Thyroid gland (tissue), 4 donors: Measurements from ENCODE around the gene KLHDC7A.

Experiments used
- CTCF ChIP-seq, 6 experiments: fragments of 200-600 bp in 3 of 6; fragments of 450-650 bp in 3 of 6; sonication (generic) in 3 of 6; IDR thresholded peaks; one replicate each; pipeline ENCODE4 v1.5.1; 2016 to 2019; ENCODE audit warnings: antibody characterized with exemption in 6 of 6, mild to moderate bottlenecking in 2 of 6, inconsistent platforms in 1 of 6, moderate library complexity in 1 of 6
- POLR2A ChIP-seq, 2 donors: fragments of 450-650 bp; IDR thresholded peaks; one replicate each; pipeline ENCODE4 v1.6.1; 2017; ENCODE audit warnings: antibody characterized with exemption in 2 of 2, mild to moderate bottlenecking in 2 of 2, moderate library complexity in 1 of 2

GRCh38 chr1:18534810-18535205 lies 54.1 kb downstream of the KLHDC7A start:
- TF ChIP-seq CTCF (IDR thresholded peaks at IDR 0.05): no peak
- TF ChIP-seq POLR2A (IDR thresholded peaks at IDR 0.05): no peak
